Measurements from ENCODE around the gene UNK. TPM values are rescaled to one million over a fixed set of nuclear protein-coding genes. Genes with fewer than 3 reads are reported as not detected.

Gene UNK, protein sequence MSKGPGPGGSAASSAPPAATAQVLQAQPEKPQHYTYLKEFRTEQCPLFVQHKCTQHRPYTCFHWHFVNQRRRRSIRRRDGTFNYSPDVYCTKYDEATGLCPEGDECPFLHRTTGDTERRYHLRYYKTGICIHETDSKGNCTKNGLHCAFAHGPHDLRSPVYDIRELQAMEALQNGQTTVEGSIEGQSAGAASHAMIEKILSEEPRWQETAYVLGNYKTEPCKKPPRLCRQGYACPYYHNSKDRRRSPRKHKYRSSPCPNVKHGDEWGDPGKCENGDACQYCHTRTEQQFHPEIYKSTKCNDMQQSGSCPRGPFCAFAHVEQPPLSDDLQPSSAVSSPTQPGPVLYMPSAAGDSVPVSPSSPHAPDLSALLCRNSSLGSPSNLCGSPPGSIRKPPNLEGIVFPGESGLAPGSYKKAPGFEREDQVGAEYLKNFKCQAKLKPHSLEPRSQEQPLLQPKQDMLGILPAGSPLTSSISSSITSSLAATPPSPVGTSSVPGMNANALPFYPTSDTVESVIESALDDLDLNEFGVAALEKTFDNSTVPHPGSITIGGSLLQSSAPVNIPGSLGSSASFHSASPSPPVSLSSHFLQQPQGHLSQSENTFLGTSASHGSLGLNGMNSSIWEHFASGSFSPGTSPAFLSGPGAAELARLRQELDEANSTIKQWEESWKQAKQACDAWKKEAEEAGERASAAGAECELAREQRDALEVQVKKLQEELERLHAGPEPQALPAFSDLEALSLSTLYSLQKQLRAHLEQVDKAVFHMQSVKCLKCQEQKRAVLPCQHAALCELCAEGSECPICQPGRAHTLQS
- total RNA-seq, result 10 to 100 TPM; 27.1 to 28.7 TPM

DNA sequence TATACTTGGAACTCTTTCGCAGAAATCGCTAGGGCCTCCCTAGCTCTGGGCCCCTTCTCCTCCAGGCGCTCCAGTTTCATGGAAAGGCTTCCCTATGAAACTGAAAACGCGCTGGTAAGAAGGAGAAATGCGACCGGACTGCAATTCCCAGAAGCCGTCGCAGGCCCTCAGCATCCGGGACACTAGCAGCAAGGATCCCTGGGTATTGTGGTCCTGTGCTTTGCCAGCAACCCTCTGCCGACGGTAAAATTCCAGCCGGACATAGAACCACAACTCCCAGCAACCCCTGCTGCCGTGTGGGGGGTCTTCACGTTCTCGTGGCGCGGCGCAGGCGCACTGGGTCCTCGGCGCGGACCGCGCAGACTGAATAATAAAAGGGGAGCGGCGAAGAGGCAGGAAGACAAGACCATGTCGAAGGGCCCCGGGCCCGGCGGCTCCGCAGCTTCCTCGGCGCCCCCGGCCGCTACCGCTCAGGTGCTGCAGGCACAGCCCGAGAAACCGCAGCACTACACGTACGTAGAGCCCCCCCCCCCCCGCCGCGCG is at the start of gene UNK:
Gene UNK, plus strand, starts transcription at position 334 of the 543 bp plus-strand sequence. Its CDS starts 75 bp downstream, at position 409.
- ChIA-PET CTCF (interaction anchor here (1.0 to 4.2 kb wide), 6 partner anchors 13 to 63 kb away, joined by 3 to 14 read pairs (median 8); partner anchors contain the start of gene GALK1), POLR2A (interaction anchor here (0.7 to 2.8 kb wide), 4 partner anchors 9 to 480 kb away, joined by 3 to 15 read pairs (median 4); no protein-coding TSS in a partner anchor)
- H3K36me3 Mint-ChIP-seq (ENCODE audit: low read depth), result peaks cover 7% of the 10 kb centered on the region
- peak within 1 kb of the TSS; percentile 83 for H3K4me3 Mint-ChIP-seq
- peak; percentile 97 for DNase-seq
- peaks cover 2% of the 10 kb centered on the region for H3K27me3 Mint-ChIP-seq
- no peaks in the 10 kb centered on the region for H3K9me3 Mint-ChIP-seq
- H3K4me1 Mint-ChIP-seq, result peaks cover 46% of the 10 kb centered on the region
- peak within 1 kb of the TSS; percentile 100 for H3K27ac Mint-ChIP-seq

DNA sequence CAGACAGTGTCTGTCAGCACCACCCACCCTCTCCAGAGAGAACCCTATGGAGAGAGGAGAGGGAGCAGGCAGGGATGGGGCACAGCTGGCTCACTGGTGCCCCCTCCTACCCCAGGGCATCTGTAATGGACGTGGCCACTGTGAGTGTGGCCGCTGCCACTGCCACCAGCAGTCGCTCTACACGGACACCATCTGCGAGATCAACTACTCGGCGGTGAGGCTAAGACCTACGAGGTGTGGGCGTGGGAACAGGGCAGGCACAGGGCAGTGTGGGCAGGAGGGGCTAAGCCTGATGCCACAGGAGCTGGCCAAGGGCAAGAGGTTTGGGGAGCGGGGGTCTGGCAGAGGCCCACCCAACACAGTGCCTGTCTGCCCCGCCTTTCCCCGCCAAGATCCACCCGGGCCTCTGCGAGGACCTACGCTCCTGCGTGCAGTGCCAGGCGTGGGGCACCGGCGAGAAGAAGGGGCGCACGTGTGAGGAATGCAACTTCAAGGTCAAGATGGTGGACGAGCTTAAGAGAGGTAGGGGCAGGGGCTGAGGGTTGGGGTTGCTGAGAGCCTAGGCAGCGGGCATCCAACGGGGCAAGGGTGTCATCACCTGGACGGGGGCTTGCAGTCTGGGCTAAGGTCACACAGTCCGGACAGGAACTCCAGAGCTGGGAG is 48.3 kb upstream of the UNK start:
- Mint-ChIP-seq H3K36me3 (ENCODE audit: low read depth) (no peaks in the 10 kb centered on the region), H3K9me3 (no peaks in the 10 kb centered on the region), H3K27me3 (no peaks in the 10 kb centered on the region), H3K4me3 (no peak overlapping the region), H3K4me1 (peaks cover 9% of the 10 kb centered on the region), H3K27ac (no peak overlapping the region)
- POLR2A ChIA-PET, result no interaction called here
- DNase-seq, result no peak
- CTCF ChIA-PET, result interaction anchor here (0.5 to 5.4 kb wide), 5 partner anchors 8 to 153 kb away, joined by 3 to 50 read pairs (median 3); no protein-coding TSS in a partner anchor

DNA sequence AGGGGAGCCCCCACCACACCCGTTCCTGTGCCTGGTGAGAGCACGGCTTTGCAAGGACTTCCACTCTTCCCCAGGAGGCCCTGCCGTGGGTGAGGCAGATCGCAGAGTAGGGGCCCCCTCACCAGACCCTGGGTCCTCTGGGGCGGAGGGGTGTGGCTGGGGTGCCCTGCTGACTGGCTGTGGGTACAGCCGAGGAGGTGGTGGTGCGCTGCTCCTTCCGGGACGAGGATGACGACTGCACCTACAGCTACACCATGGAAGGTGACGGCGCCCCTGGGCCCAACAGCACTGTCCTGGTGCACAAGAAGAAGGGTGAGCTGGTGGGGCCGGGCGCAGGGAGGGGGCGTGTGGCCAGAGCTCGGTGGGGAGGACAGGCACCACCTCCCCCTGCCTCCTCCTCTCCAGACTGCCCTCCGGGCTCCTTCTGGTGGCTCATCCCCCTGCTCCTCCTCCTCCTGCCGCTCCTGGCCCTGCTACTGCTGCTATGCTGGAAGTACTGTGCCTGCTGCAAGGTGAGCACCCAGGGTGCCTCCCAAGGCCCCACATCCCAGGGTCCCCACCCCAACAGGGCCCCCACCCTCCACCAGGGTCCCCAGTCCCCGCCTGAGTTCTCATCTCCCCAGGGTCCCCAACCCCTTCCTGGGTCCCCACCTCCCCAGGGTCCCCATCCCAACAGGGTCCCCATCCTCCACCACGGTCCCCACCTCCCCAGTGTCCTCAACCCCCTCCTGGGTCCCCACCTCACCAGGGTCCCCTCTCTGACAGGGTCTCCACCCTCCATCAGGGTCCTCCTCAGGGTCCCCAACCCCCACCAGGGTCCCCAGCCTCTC is 47.3 kb upstream of the UNK start:
- peaks cover 9% of the 10 kb centered on the region for H3K4me1 Mint-ChIP-seq
- no peak overlapping the region for H3K27ac Mint-ChIP-seq
- H3K36me3 Mint-ChIP-seq (ENCODE audit: low read depth), result no peaks in the 10 kb centered on the region
- H3K9me3 Mint-ChIP-seq, result no peaks in the 10 kb centered on the region
- H3K27me3 Mint-ChIP-seq, result no peaks in the 10 kb centered on the region
- no peak for DNase-seq
- ChIA-PET POLR2A (interaction anchor here (1.2 kb wide), 1 partner anchor 202 kb away, joined by 4 read pairs; no protein-coding TSS in a partner anchor), CTCF (interaction anchor here (0.5 to 5.4 kb wide), 13 partner anchors 11 to 467 kb away, joined by 3 to 50 read pairs (median 3); partner anchors contain the start of genes MIF4GD and SMIM5)
- H3K4me3 Mint-ChIP-seq, result no peak overlapping the region

DNA sequence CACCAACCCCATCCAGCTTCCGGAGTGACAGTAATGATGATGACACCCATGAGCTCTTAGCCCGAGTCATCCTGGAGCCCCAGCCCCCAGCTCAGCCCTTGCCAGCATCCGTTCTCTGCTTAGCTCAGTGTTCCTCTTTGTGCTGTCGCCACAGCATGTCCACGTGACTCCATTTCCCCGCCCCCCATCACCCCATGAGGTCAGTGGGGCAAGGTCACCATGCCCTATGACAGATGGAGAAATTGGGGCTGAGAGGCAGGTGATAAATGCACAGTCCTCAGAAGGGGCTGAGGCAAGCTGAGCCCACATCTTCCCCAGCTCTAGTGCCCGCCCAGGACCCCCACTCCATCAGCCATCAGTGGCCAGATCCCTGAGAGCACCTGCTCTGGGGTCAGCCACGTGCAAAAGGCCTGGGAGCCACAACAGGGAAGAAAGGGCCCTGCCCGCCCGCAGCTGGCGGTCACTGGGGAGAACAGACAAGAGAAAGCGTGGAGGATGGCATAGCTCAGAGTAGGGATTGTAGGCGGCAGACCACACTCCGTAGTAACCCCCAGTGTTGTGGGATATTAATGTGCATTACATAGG is 46.3 kb upstream of the UNK start:
- no peak for DNase-seq
- H3K36me3 Mint-ChIP-seq (ENCODE audit: low read depth), result no peaks in the 10 kb centered on the region

DNA sequence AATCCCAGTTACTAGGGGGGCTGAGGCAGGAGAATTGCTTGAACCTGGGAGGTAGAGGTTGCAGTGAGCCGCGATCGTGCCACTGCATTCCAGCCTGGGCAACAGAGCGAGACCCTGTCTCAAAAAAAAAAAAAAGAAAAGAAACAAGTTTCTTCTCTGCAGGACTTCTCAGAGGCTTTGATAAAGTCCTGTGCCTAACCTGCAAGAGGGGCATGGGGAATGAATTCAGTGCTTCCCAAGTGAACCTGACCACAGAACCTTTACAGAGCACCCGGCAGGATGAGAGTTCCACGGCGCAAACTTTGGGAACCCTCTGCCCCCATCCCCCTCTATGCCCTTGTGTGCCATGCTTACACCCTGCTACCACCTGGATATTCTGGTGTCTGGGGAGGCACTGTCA is 45.4 kb upstream of the UNK start:
- no peak for DNase-seq
- no peaks in the 10 kb centered on the region for H3K27me3 Mint-ChIP-seq
- POLR2A ChIA-PET, result no interaction called here
- no peak overlapping the region for H3K4me3 Mint-ChIP-seq
- no peak overlapping the region for H3K27ac Mint-ChIP-seq
- peaks cover 9% of the 10 kb centered on the region for H3K4me1 Mint-ChIP-seq
- H3K9me3 Mint-ChIP-seq, result no peaks in the 10 kb centered on the region
- CTCF ChIA-PET, result interaction anchor here (0.5 to 5.4 kb wide), 7 partner anchors 10 to 136 kb away, joined by 3 to 50 read pairs (median 4); partner anchors contain the start of gene GALK1
- no peaks in the 10 kb centered on the region for H3K36me3 Mint-ChIP-seq (ENCODE audit: low read depth)

More for the DNA sequence above, 46.3 kb upstream of the UNK start:
- POLR2A ChIA-PET, result interaction anchor here (1.2 kb wide), 1 partner anchor 203 kb away, joined by 4 read pairs; no protein-coding TSS in a partner anchor
- Mint-ChIP-seq H3K4me1 (peaks cover 9% of the 10 kb centered on the region), H3K27ac (peak overlapping the region; percentile 22), H3K9me3 (no peaks in the 10 kb centered on the region), H3K27me3 (no peaks in the 10 kb centered on the region), H3K4me3 (no peak overlapping the region)
- CTCF ChIA-PET, result interaction anchor here (0.5 to 5.4 kb wide), 15 partner anchors 11 to 468 kb away, joined by 3 to 50 read pairs (median 3); partner anchors contain the start of genes MIF4GD and SMIM5

DNA sequence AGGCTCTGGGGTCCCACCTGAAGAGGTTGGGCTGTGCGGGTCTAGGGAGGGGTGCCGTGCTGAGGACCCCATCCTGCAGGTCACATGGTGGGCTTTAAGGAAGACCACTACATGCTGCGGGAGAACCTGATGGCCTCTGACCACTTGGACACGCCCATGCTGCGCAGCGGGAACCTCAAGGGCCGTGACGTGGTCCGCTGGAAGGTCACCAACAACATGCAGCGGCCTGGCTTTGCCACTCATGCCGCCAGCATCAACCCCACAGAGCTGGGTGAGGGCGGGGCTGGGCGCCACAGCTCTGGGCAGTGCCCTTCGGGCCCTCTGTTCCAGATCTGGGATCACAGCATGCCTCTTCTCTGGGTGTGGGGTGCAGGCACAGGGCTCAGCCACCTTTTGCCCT is 44.8 kb upstream of the UNK start:
- no peak for DNase-seq
- Mint-ChIP-seq H3K4me1 (peaks cover 7% of the 10 kb centered on the region), H3K27ac (no peak overlapping the region), H3K9me3 (no peaks in the 10 kb centered on the region), H3K27me3 (no peaks in the 10 kb centered on the region), H3K36me3 (ENCODE audit: low read depth) (no peaks in the 10 kb centered on the region), H3K4me3 (no peak overlapping the region)
- CTCF ChIA-PET, result interaction anchor here (2.0 to 5.4 kb wide), 2 partner anchors 9 to 14 kb away, joined by 5 to 50 read pairs; no protein-coding TSS in a partner anchor
- POLR2A ChIA-PET, result no interaction called here

DNA sequence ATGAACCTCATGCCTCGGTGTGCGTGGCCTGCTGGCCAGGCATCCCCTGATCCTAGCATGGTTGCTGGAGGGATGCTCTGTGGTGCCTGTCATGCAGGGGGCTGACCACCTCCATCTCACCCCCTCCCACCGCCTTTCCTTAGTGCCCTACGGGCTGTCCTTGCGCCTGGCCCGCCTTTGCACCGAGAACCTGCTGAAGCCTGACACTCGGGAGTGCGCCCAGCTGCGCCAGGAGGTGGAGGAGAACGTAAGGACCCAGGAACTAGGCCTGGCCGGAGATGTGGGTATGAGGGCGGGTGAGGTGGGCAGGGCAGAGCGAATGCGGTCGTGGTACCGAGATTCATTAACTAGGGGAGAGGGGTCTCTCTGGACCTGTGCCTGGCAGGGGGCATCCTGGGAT is 44.4 kb upstream of the UNK start:
- no peak overlapping the region for H3K4me3 Mint-ChIP-seq
- DNase-seq, result no peak
- peaks cover 7% of the 10 kb centered on the region for H3K4me1 Mint-ChIP-seq
- no peaks in the 10 kb centered on the region for H3K36me3 Mint-ChIP-seq (ENCODE audit: low read depth)
- CTCF ChIA-PET, result interaction anchor here (2.0 to 5.4 kb wide), 2 partner anchors 9 to 13 kb away, joined by 5 to 50 read pairs; no protein-coding TSS in a partner anchor
- no peaks in the 10 kb centered on the region for H3K9me3 Mint-ChIP-seq
- no peaks in the 10 kb centered on the region for H3K27me3 Mint-ChIP-seq
- POLR2A ChIA-PET, result no interaction called here
- no peak overlapping the region for H3K27ac Mint-ChIP-seq

DNA sequence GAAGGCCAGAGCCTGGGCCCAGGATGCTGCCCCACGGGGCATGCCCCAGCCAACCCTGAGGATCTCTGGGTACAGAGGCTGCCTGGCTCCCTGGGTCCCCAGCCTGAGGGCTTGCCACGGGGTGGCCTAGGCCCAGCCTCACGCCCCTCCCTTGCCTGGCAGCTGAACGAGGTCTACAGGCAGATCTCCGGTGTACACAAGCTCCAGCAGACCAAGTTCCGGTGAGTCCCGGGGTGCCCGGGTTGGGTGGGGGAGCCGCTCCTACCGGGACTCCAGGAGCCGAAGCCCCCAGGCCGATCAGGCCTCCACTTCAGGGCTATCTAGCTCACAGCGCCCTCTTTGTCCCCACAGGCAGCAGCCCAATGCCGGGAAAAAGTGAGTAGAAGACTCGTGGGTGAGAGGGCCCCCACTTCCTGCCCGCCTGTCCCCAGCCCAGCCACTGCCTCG is 44.0 kb upstream of the UNK start:
- no peak for DNase-seq
- no peaks in the 10 kb centered on the region for H3K36me3 Mint-ChIP-seq (ENCODE audit: low read depth)
- no peaks in the 10 kb centered on the region for H3K9me3 Mint-ChIP-seq
- H3K27me3 Mint-ChIP-seq, result no peaks in the 10 kb centered on the region
- ChIA-PET POLR2A (no interaction called here), CTCF (interaction anchor here (1.4 to 2.0 kb wide), 2 partner anchors 13 to 139 kb away, joined by 3 to 5 read pairs; no protein-coding TSS in a partner anchor)
- no peak overlapping the region for H3K27ac Mint-ChIP-seq
- peaks cover 7% of the 10 kb centered on the region for H3K4me1 Mint-ChIP-seq
- no peak overlapping the region for H3K4me3 Mint-ChIP-seq

DNA sequence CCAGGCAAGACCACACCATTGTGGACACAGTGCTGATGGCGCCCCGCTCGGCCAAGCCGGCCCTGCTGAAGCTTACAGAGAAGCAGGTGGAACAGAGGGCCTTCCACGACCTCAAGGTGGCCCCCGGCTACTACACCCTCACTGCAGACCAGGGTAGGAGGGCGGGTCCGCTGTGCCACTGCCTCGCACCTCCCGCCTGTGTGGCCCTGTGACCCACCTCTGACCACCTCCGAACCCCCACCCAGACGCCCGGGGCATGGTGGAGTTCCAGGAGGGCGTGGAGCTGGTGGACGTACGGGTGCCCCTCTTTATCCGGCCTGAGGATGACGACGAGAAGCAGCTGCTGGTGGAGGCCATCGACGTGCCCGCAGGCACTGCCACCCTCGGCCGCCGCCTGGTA is 42.3 kb upstream of the UNK start:
- no peak overlapping the region for H3K27ac Mint-ChIP-seq
- no peaks in the 10 kb centered on the region for H3K36me3 Mint-ChIP-seq (ENCODE audit: low read depth)
- CTCF ChIA-PET, result interaction anchor here (0.6 to 1.4 kb wide), 6 partner anchors 37 to 640 kb away, joined by 3 to 5 read pairs (median 4); no protein-coding TSS in a partner anchor
- DNase-seq, result no peak
- no peaks in the 10 kb centered on the region for H3K27me3 Mint-ChIP-seq
- no peak overlapping the region for H3K4me3 Mint-ChIP-seq
- peaks cover 7% of the 10 kb centered on the region for H3K4me1 Mint-ChIP-seq
- H3K9me3 Mint-ChIP-seq, result no peaks in the 10 kb centered on the region
- POLR2A ChIA-PET, result no interaction called here

DNA sequence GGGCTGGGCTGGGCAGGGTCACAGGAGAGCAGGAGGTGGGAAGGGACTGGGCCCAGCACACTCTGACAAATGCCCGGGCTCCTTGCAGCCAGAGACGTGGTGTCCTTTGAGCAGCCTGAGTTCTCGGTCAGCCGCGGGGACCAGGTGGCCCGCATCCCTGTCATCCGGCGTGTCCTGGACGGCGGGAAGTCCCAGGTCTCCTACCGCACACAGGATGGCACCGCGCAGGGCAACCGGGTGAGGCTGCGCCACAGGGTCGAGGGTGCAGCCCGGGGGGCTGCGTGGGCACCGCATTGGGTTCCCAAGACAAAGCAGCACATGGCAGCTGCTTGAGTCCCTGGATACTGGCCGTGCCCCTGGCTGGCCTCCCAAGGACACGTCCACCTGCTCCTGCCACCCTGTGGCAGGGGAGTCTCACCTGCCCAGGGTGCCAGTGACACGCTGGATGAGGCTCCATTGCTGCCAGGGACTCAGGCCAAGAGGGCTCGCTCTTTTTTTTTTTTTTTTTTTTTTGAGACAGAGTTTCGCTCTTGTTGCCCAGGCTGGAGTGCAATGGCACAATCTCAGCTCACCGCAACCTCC is 40.9 kb upstream of the UNK start:
- ChIA-PET CTCF (interaction anchor here (0.6 to 2.1 kb wide), 6 partner anchors 8 to 458 kb away, joined by 3 to 8 read pairs (median 3); partner anchors contain the start of gene SMIM5), POLR2A (no interaction called here)
- no peaks in the 10 kb centered on the region for H3K27me3 Mint-ChIP-seq
- no peaks in the 10 kb centered on the region for H3K36me3 Mint-ChIP-seq (ENCODE audit: low read depth)
- DNase-seq, result no peak
- no peak overlapping the region for H3K27ac Mint-ChIP-seq
- peaks cover 4% of the 10 kb centered on the region for H3K4me1 Mint-ChIP-seq
- no peaks in the 10 kb centered on the region for H3K9me3 Mint-ChIP-seq
- H3K4me3 Mint-ChIP-seq, result no peak overlapping the region
